ENCODE results near the gene PPCDC. TPM values are rescaled to one million over a fixed set of nuclear protein-coding genes. Genes with fewer than 3 reads are reported as not detected.

Gene PPCDC
- polyA plus RNA-seq, 4 donors, result 11.4 to 29.4 (median 17.7) TPM

- Histone ChIP-seq H3K4me1 (ENCODE audit: control insufficient read depth in 3 of 3, insufficient read depth in 2 of 3, low read depth in 1 of 3, low read length in 2 of 3) (peaks cover 1 to 42% (median 4%) of the 10 kb centered on the region in 3 donors), H3K4me3 (ENCODE audit: low read depth in 1 of 3, low read length in 3 of 3) (no peak overlapping the region), H3K9me3 (ENCODE audit: control insufficient read depth in 2 of 2, insufficient read depth in 1 of 2, low read depth in 1 of 2, low read length in 1 of 2) (no peaks in the 10 kb centered on the region), H3K36me3 (ENCODE audit: control insufficient read depth in 3 of 3, insufficient read depth in 2 of 3, low read depth in 1 of 3, low read length in 3 of 3) (peaks cover 0 to 17% (median 0%) of the 10 kb centered on the region in 3 donors), H3K27ac (ENCODE audit: low read depth in 1 of 3, low read length in 2 of 3) (no peak overlapping the region), H3K27me3 (ENCODE audit: control insufficient read depth in 3 of 3, insufficient read depth in 3 of 3, low read length in 3 of 3) (no peaks in the 10 kb centered on the region)
- 77 to 84% (median 80%) methylated on average over 6 of the region's 6 CpGs for WGBS, 3 donors
- FAIRE-seq (no peak), DNase-seq (no peak)
These were observed 14.3 kb downstream of the PPCDC start for GRCh38 chr15:75037685-75038084.

- Histone ChIP-seq H3K27ac (ENCODE audit: low read depth in 1 of 3, low read length in 2 of 3) (no peak overlapping the region), H3K4me1 (ENCODE audit: control insufficient read depth in 3 of 3, insufficient read depth in 2 of 3, low read depth in 1 of 3, low read length in 2 of 3) (peaks cover 1 to 47% (median 5%) of the 10 kb centered on the region in 3 donors), H3K27me3 (ENCODE audit: control insufficient read depth in 3 of 3, insufficient read depth in 3 of 3, low read length in 3 of 3) (no peaks in the 10 kb centered on the region), H3K36me3 (ENCODE audit: control insufficient read depth in 3 of 3, insufficient read depth in 2 of 3, low read depth in 1 of 3, low read length in 3 of 3) (peaks cover 0 to 19% (median 0%) of the 10 kb centered on the region in 3 donors), H3K9me3 (ENCODE audit: control insufficient read depth in 2 of 2, insufficient read depth in 1 of 2, low read depth in 1 of 2, low read length in 1 of 2) (no peaks in the 10 kb centered on the region), H3K4me3 (ENCODE audit: low read depth in 1 of 3, low read length in 3 of 3) (no peak overlapping the region)
- FAIRE-seq (no peak), DNase-seq (no peak)
- 67 to 77% (median 70%) methylated on average over 3 of the region's 3 CpGs for WGBS, 3 donors
These were observed 14.8 kb downstream of the PPCDC start for GRCh38 chr15:75038231-75038630.

GRCh38 chr15:75042730-75043508, 19.5 kb downstream of the PPCDC start:
- FAIRE-seq (no peak), DNase-seq (peak; percentile 89 to 96)
- H3K36me3 ChIP-seq (ENCODE audit: control insufficient read depth in 3 of 3, insufficient read depth in 2 of 3, low read depth in 1 of 3, low read length in 3 of 3), result peaks cover 0 to 46% (median 0%) of the 10 kb centered on the region in 3 donors
- peaks cover 18 to 48% (median 18%) of the 10 kb centered on the region in 3 donors for H3K4me1 ChIP-seq (ENCODE audit: control insufficient read depth in 3 of 3, insufficient read depth in 2 of 3, low read depth in 1 of 3, low read length in 2 of 3)
- H3K4me3 ChIP-seq (ENCODE audit: low read depth in 1 of 3, low read length in 3 of 3), result no peak overlapping the region
- H3K27ac ChIP-seq (ENCODE audit: low read depth in 1 of 3, low read length in 2 of 3), result peak overlapping the region; percentile 79 to 93 (median 88)
- WGBS, 3 donors, result 18 to 32% (median 22%) methylated on average over 12 of the region's 12 CpGs
- no peaks in the 10 kb centered on the region for H3K9me3 ChIP-seq (ENCODE audit: control insufficient read depth in 2 of 2, insufficient read depth in 1 of 2, low read depth in 1 of 2, low read length in 1 of 2)
- H3K27me3 ChIP-seq (ENCODE audit: control insufficient read depth in 3 of 3, insufficient read depth in 3 of 3, low read length in 3 of 3), result no peaks in the 10 kb centered on the region

- peaks cover 0 to 54% (median 0%) of the 10 kb centered on the region in 3 donors for H3K36me3 ChIP-seq (ENCODE audit: control insufficient read depth in 3 of 3, insufficient read depth in 2 of 3, low read depth in 1 of 3, low read length in 3 of 3)
- no peak overlapping the region for H3K4me3 ChIP-seq (ENCODE audit: low read depth in 1 of 3, low read length in 3 of 3)
- H3K9me3 ChIP-seq (ENCODE audit: control insufficient read depth in 2 of 2, insufficient read depth in 1 of 2, low read depth in 1 of 2, low read length in 1 of 2), result no peaks in the 10 kb centered on the region
- H3K27me3 ChIP-seq (ENCODE audit: control insufficient read depth in 3 of 3, insufficient read depth in 3 of 3, low read length in 3 of 3), result no peaks in the 10 kb centered on the region
- peaks cover 18 to 48% (median 20%) of the 10 kb centered on the region in 3 donors for H3K4me1 ChIP-seq (ENCODE audit: control insufficient read depth in 3 of 3, insufficient read depth in 2 of 3, low read depth in 1 of 3, low read length in 2 of 3)
- peak; percentile 80 to 88 for DNase-seq
- peak overlapping the region; percentile 79 to 93 (median 88) for H3K27ac ChIP-seq (ENCODE audit: low read depth in 1 of 3, low read length in 2 of 3)
- no peak for FAIRE-seq
- 26 to 45% (median 35%) methylated on average over 19 to 20 of the region's 20 CpGs for WGBS, 3 donors
These were observed 20.3 kb downstream of the PPCDC start for GRCh38 chr15:75043509-75044257.

GRCh38 chr15:75044258-75044878, 21.0 kb downstream of the PPCDC start:
- Histone ChIP-seq H3K27ac (ENCODE audit: low read depth in 1 of 3, low read length in 2 of 3) (peak overlapping the region; percentile 79 to 93 (median 88)), H3K9me3 (ENCODE audit: control insufficient read depth in 2 of 2, insufficient read depth in 1 of 2, low read depth in 1 of 2, low read length in 1 of 2) (no peaks in the 10 kb centered on the region), H3K4me1 (ENCODE audit: control insufficient read depth in 3 of 3, insufficient read depth in 2 of 3, low read depth in 1 of 3, low read length in 2 of 3) (peaks cover 18 to 48% (median 18%) of the 10 kb centered on the region in 3 donors), H3K4me3 (ENCODE audit: low read depth in 1 of 3, low read length in 3 of 3) (no peak overlapping the region), H3K27me3 (ENCODE audit: control insufficient read depth in 3 of 3, insufficient read depth in 3 of 3, low read length in 3 of 3) (no peaks in the 10 kb centered on the region), H3K36me3 (ENCODE audit: control insufficient read depth in 3 of 3, insufficient read depth in 2 of 3, low read depth in 1 of 3, low read length in 3 of 3) (peaks cover 0 to 61% (median 0%) of the 10 kb centered on the region in 3 donors)
- DNase-seq (no peak), FAIRE-seq (no peak)
- WGBS, 3 donors, result 84 to 89% (median 86%) methylated on average over 13 to 14 of the region's 14 CpGs

GRCh38 chr15:75045332-75046015, 22.1 kb downstream of the PPCDC start:
- Histone ChIP-seq H3K27me3 (ENCODE audit: control insufficient read depth in 3 of 3, insufficient read depth in 3 of 3, low read length in 3 of 3) (no peaks in the 10 kb centered on the region), H3K36me3 (ENCODE audit: control insufficient read depth in 3 of 3, insufficient read depth in 2 of 3, low read depth in 1 of 3, low read length in 3 of 3) (peaks cover 0 to 70% (median 0%) of the 10 kb centered on the region in 3 donors), H3K4me1 (ENCODE audit: control insufficient read depth in 3 of 3, insufficient read depth in 2 of 3, low read depth in 1 of 3, low read length in 2 of 3) (peaks cover 18 to 48% (median 18%) of the 10 kb centered on the region in 3 donors), H3K27ac (ENCODE audit: low read depth in 1 of 3, low read length in 2 of 3) (peak overlapping the region in 1 of 3 donors; percentile 93), H3K9me3 (ENCODE audit: control insufficient read depth in 2 of 2, insufficient read depth in 1 of 2, low read depth in 1 of 2, low read length in 1 of 2) (no peaks in the 10 kb centered on the region), H3K4me3 (ENCODE audit: low read depth in 1 of 3, low read length in 3 of 3) (no peak overlapping the region)
- 87 to 90% (median 90%) methylated on average over 6 of the region's 6 CpGs for WGBS, 3 donors
- DNase-seq (no peak), FAIRE-seq (no peak)

GRCh38 chr15:75048394-75048793, 25.0 kb downstream of the PPCDC start:
- Histone ChIP-seq H3K27ac (ENCODE audit: low read depth in 1 of 3, low read length in 2 of 3) (peak overlapping the region in 1 of 3 donors; percentile 93), H3K4me1 (ENCODE audit: control insufficient read depth in 3 of 3, insufficient read depth in 2 of 3, low read depth in 1 of 3, low read length in 2 of 3) (peaks cover 15 to 39% (median 15%) of the 10 kb centered on the region in 3 donors), H3K9me3 (ENCODE audit: control insufficient read depth in 2 of 2, insufficient read depth in 1 of 2, low read depth in 1 of 2, low read length in 1 of 2) (no peaks in the 10 kb centered on the region), H3K36me3 (ENCODE audit: control insufficient read depth in 3 of 3, insufficient read depth in 2 of 3, low read depth in 1 of 3, low read length in 3 of 3) (peaks cover 0 to 70% (median 0%) of the 10 kb centered on the region in 3 donors), H3K27me3 (ENCODE audit: control insufficient read depth in 3 of 3, insufficient read depth in 3 of 3, low read length in 3 of 3) (no peaks in the 10 kb centered on the region), H3K4me3 (ENCODE audit: low read depth in 1 of 3, low read length in 3 of 3) (no peak overlapping the region)
- FAIRE-seq, result no peak
- 96 to 98% (median 98%) methylated on average over 10 of the region's 10 CpGs for WGBS, 3 donors
- no peak for DNase-seq

Measured in small intestine (tissue), 7 donors.